Measurements from ENCODE around the gene SASH1.
"Not testable (repeated sequence)": the region's sequence is repeated elsewhere in the genome, so short reads cannot be mapped to it uniquely, and the experiment has no call there.

SASH1 gene

DNA sequence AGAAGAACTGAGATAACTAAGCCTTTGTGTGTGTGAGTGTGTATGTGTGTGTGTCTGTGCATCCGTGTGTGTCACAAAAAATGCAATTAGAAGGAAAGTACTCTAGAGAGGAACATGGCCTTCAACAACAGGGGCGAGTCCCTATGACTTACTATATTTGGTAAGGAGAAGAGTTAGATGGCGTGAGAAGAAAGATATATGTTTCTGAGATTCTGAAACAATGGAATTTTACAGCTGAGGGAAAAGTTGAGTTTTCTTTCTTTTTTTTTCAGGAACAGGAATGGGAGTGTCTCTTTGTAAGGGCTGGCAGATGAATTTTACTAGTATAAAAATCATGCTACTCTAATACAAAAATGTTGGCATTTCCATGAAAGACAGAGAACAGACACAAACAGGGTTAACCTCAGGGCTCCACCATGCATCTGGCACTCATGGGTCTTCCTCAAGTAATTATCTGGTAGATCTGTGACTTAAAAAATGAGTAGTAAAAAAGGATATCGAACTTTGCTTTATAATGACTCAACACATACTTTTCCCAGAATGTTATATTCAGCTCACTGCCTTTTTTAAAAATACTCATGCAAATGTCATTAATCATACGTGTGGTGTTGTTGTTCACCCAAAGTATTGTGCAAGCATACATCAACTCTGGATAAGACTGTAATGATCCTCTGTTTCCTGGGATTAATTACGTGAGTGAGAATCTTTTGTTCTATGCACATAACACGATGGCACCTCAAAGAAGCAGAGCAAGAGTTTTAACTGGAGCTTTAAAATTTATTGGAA lies 12.8 kb upstream of the SASH1 start:
- DNase-seq: no peak

DNA sequence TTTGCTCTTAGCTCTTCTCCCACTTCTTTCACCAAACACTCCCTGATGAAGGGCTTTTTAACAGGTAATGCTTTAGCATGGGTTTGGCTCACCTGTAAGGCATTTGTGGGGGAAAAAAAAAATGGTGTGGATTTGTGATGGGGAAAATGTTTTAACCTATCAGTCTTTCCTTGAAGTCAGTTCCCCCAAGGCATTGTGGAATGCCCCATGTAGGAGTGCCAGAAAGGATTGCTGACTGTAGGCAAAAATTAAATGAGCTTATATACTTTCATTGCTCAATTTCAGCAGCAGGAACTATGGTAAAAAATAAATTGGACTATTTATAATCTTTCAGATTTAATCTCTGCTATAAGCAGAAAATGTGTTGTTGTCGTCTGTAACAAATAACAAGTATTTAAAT lies 10.6 kb upstream of the SASH1 start:
- DNase-seq: no peak

DNA sequence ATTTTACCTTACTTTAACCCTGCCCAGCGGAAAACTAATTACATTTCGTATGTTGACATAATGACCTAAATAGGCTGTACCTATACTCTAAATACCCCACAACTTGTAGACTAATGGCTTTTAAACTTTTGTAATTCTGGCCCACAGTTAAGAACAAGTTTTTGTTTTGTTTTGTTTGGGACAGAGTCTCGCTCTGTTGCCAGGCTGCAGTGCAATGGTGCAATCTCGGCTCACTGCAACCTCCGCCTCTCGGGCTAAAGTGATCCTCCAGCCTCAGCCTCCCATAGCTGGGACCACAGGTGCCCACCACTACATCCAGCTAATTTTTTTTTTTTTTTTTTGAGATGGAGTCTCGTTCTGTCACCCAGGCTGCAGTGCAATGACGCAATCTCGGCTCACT lies 5.7 kb upstream of the SASH1 start:
- DNase-seq: no peak

DNA sequence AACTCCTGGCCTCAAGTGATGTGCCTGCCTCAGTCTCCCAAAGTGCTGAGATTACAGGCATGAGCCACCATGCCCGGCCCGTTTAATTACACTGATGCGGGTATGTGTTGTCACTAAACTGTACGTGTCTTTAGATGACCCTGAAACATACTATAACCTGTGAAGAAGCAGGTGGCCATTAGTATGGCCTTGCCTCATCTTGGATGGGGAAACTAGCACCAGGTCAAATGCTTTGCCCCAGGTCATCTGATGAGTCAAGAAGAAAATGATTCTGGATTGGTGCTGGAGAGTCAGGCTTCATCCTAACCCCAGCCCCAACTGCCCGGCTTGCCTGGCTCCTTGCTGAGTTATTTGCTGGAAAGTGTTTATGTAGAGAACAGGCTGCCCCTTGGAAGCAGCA lies 2.9 kb upstream of the SASH1 start:
- no peak for DNase-seq

- no peak for DNase-seq
Measured at GRCh38 chr6:148340586-148341297, 1.9 kb upstream of the SASH1 start.

DNA sequence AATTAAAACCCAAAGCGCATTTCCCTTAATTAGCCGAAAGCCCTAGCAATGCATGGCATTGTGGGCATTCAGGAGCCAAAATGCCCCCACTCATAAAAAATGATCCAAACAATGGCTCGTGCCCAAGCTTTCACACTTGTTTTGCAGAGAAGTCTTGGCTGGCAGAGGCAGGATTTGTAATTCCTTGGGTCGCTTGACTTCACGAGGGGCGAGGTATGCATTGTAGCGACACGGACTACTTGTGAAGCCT lies 613 bp upstream of the SASH1 start:
- DNase-seq: no peak

- DNase-seq: no peak
Measured at GRCh38 chr6:148343047-148343782, 577 bp downstream of the SASH1 start.

DNA sequence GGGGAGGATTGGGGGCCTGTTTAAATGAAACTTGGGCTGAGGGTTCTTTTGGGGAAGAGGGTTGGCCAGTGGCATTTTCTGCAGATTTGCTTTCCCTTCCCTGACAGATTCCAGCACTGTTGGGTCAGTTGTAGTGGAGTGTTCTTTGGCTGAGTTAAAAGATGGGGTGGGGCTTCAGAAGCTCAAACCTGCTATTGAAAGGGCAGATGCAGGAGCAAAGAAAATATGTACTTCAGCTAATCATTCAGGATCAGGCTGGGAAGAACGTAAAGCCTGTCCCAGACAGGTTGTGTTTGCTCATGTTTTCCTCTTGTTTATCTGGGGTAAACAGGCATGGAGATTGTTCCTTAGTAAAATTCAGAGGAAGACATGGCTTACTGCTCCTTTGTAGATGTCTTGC lies 2.5 kb downstream of the SASH1 start:
- DNase-seq: no peak

DNA sequence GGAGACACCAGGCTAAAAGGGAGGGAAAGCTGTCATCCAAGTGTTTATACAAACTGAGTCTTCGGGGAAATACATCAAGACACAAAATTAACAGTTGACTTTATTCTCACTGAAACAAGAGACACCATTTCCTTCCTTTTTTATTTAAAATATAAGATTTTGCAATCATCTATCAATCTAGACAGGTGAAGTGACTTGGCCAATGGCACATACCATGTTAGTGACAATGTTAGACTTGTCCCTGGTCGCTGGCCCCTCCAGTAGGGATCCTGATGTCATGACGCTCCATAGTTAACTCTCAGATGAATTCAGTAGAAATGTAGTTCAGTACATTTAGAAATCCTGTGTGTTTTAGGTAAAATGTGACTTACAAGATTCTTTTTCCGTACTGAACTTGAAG lies 2.9 kb downstream of the SASH1 start:
- DNase-seq: no peak

- no peak for DNase-seq
Measured at GRCh38 chr6:148346681-148347440, 4.2 kb downstream of the SASH1 start.

DNA sequence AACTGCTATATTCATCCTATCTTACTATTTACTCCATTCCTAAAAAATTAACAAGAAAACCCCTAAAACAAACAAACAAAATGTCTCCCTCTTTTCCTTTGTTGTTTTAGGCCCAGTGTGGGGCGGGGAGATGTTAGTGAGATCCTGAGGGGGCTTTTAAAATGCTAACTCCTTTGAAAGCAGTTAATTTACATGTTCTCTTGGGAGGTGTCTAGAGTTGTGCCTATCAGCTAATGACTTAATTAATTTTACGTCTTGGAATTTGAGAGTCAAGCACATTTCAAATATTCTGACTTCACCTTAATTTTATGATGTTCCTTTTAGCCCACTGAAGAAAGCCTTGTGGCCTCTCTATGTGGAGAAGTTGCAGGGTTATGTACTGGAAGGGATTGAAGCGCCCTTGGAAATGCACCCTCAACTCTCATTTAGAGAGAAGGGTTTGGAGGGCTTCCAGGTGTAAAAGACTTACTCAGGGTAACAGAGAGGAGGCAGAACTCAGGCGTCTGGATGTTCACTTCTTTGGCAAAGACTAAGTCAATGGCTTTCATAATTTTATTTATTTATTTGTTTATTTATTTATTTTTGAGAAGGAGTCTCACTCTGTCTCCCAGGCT lies 4.9 kb downstream of the SASH1 start:
- no peak for DNase-seq

DNA sequence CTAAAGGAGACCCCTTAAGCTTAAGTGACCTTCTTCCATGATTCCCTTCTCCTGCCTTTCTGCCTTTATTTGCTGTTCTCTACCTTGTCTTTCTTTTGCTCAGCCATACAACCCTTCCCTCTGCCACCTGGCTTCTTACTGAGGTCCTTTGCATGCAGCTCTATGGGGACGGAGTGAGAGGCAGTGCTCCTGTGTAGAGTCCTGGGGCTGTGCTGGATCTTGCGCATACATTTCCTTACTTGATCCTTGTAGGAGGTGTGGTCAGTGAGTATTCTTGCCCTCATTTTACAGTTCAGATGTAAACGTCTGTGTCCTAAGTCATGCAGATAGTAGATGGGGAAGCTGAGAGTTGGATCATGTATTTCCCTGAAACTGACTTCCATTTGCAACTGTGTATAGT lies 5.7 kb downstream of the SASH1 start:
- no peak for DNase-seq

DNA sequence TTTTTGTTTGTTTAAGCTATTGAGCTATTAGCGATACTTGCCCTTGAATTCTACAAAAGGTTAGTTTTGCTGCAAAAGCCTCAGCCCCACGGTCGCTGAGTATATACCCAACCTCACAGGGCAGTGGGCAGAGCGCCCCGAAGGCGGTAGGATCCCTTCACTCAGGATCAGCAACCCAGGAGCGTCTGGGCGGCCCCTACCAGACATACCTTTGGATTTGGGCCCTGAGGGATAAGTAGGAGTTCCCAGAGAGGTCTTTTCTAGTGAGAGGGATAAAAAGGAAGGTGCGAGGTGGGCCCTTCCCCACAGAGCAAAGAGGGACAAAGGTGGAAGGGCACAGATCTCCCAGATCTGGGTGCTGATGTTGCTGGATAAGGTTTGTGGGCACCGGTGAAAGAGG lies 6.1 kb downstream of the SASH1 start:
- DNase-seq: no peak

DNA sequence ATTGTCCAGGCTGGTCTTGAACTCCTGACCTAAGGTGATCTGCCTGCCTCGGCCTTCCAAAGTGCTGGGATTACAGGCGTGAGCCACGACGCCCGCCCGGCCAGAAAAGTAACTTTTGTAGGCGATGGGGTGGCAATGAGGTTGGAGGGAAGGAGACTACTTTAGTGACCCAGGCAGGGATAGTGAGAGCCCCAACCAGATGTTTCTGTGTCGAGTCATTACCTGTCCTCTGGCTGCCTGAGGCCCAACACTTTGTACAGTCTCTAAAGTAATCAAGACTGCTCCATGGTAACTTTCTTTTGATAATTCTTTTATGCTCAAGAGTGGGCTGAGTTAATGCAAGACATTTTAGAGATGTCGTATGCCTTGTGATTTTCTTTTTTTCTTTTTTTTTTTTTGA lies 6.8 kb downstream of the SASH1 start:
- DNase-seq: no peak

GRCh38 chr6:148351309-148351708 lies 8.7 kb downstream of the SASH1 start:
- DNase-seq: no peak

- DNase-seq: not testable (repeated sequence)
Measured at GRCh38 chr6:148352421-148352820, 9.8 kb downstream of the SASH1 start.

GRCh38 chr6:148358196-148358785 lies 15.7 kb downstream of the SASH1 start:
- no peak for DNase-seq

DNA sequence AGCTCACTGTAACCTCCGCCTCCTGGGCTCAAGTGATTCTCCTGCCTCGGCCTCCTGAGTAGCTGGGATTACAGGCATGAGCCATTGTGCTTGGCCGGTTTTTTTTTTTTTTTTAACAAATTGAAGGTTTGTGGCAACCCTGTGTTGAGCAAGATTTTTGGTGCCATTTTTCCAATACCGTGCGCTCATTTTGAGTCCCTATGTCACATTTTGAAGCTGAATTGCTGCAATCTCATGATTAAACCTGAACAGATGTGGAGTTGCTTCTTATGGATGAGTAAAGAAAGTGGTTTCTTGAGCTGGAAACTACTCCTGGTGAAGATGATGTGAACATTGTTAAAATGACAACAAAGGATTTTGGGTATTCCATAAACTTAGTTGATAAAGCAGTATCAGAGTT lies 16.6 kb downstream of the SASH1 start:
- DNase-seq: no peak

- no peak for DNase-seq
Measured at GRCh38 chr6:148364056-148364824, 21.6 kb downstream of the SASH1 start.

DNA sequence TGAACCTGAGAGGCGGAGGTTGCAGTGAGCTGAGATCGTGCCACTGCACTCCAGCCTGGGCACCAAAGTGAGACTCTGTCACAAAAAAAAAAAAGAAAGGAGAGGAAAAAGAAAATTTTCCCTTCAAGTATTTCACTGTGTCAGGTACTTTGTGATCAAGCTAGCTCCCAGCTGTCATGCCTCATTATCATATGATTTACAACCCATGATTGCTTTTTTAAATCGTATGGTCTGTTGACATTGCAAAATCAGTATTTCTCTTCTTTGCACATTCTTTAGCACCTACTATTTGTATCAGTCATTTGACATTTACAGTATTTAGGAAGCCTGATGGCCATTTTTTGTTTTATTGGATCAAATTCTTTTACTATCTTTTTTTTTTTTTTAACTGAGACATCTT lies 22.4 kb downstream of the SASH1 start:
- no peak for DNase-seq

- no peak for DNase-seq
Measured at GRCh38 chr6:148367411-148368024, 24.9 kb downstream of the SASH1 start.

All from activated effector memory CD4-positive, alpha-beta T cell treated with Interleukin-2 at 50 U/mL for 16 hours (primary cell).